GM12865 (cell line): Measurements from ENCODE around the gene MGRN1.

Source experiments
- DNase-seq: peaks from one replicate; pipeline ENCODE4 v3.0.0; 2010; ENCODE audit warnings: low read depth
- H3K4me3 ChIP-seq: 2 replicates; pipeline ENCODE4 v1.5.1; 2011; ENCODE audit warnings: mild to moderate bottlenecking, low read depth, low read length, control low read depth
- CTCF ChIP-seq: IDR thresholded peaks from 2 replicates; pipeline ENCODE4 v1.5.1; 2011; ENCODE audit warnings: low read length, control low read depth, low read depth, inconsistent platforms; ENCODE audit not compliant: insufficient read depth; ENCODE audit errors: missing control alignments

MGRN1 gene

GRCh38 chr16:4636196-4636595, 11.6 kb downstream of the MGRN1 start:
- H3K4me3 ChIP-seq: no peak overlapping the region
- no peak for DNase-seq
- TF ChIP-seq CTCF: no peak

- H3K4me3 ChIP-seq: no peak overlapping the region
- TF ChIP-seq CTCF: no peak
- DNase-seq: no peak
Observed at GRCh38 chr16:4637501-4638166, 13.0 kb downstream of the MGRN1 start.

GRCh38 chr16:4639899-4640509, 15.4 kb downstream of the MGRN1 start:
- H3K4me3 ChIP-seq: no peak overlapping the region
- no peak for TF ChIP-seq CTCF
- DNase-seq: no peak

- no peak overlapping the region for H3K4me3 ChIP-seq
- no peak for DNase-seq
- no peak for TF ChIP-seq CTCF
Observed at GRCh38 chr16:4640572-4641305, 16.1 kb downstream of the MGRN1 start.

GRCh38 chr16:4641306-4641687, 16.7 kb downstream of the MGRN1 start:
- DNase-seq: no peak
- no peak overlapping the region for H3K4me3 ChIP-seq
- TF ChIP-seq CTCF: no peak

GRCh38 chr16:4641895-4642294, 17.3 kb downstream of the MGRN1 start:
- H3K4me3 ChIP-seq: no peak overlapping the region
- no peak for TF ChIP-seq CTCF
- DNase-seq: no peak
